Stimulated activated naive CD4-positive, alpha-beta T cell (primary cell): Measurements from ENCODE around the gene FZD4.
"Not testable (repeated sequence)": the region's sequence is repeated elsewhere in the genome, so short reads cannot be mapped to it uniquely, and the experiment has no call there.

Experiments used
- DNase-seq, 6 experiments: peaks; one replicate each; lab custom pipeline; 2025; lab: John Stamatoyannopoulos, UW

FZD4 gene

DNA sequence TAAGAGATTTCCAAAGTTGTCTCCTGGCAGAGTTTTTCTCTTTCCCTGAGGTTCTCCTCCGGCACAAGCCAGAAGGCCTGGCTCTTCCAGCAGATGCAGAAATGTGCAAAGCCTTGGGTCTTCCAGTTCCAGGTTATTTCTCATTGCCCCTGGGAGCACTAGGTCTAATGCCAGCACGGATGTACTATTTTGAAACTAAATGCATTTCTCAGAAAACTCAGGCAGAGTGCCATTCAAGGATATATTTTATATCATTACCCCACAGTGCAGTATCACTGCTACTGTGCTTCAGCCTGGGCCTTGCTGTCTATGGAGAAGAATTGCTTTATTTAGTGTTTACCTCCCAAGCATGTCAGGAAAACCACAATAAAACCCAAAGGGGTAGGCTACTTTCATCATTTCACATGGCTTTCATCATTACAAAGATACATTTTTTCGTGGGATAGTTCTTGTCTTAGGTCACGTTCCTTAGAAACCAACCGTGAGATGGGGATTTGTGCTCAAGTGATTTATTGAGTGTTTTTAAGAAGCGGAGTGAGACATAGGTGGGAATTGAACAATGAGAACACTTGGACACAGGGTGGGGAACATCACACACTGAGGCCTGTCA, 22.4 kb upstream of the FZD4 start:
- no peak for DNase-seq

DNA sequence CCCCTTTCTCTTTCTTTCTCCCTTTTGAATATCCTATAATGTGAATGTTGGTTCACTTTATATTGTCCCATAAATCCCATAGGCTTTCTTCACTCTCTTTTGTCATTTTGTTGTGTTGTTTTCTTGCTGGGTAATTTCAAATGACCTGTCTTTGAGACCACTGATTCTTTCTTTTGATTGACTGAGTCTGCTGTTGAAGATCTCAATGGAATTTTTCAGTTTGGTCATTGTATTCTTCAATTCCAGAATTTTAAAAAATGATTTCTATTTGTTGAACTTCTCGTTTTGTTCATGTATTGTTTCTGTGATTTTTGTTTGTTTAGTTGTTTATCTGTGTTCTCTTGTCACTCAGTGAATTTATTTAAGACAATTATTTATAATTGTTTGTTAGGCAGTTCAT, 17.5 kb upstream of the FZD4 start:
- no peak for DNase-seq

DNA sequence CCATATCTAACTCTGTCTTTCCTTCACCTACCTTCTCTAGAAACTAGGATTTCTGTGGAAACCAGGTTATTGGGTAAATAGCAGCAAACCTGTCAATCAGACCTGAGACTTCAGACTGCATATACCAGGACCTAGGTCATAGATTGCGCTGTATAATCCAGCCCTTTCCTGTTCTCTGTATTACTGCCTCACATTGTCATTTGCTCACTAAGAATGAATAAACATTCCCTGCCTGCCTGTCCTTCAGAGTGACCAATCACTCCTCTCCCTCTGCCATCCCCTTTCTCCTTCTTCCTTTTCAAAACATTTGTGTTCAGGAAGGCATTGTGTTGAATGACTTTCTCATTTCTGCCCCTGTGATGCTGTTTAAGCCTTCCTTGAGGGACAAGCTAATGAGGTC, 14.1 kb upstream of the FZD4 start:
- DNase-seq = no peak

DNA sequence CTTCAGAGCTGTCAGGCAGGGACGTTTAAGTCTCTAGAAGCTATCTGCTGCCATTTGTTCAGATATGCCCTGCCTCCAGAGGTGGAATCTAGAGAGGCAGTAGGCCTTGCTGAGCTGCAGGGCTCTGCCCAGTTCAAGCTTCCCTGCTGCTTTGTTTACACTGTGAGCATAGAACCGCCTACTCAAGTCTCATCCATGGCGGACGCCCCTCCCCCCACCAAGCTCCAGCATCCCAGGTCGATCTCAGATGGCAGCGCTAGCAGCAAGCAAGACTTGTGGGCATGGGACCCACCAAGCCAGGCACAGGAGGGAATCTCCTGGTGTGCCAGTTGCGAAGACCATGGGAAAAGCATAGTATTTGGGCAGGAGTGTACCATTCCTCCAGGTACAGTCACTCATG, 12.4 kb upstream of the FZD4 start:
- not testable (repeated sequence) for DNase-seq

DNA sequence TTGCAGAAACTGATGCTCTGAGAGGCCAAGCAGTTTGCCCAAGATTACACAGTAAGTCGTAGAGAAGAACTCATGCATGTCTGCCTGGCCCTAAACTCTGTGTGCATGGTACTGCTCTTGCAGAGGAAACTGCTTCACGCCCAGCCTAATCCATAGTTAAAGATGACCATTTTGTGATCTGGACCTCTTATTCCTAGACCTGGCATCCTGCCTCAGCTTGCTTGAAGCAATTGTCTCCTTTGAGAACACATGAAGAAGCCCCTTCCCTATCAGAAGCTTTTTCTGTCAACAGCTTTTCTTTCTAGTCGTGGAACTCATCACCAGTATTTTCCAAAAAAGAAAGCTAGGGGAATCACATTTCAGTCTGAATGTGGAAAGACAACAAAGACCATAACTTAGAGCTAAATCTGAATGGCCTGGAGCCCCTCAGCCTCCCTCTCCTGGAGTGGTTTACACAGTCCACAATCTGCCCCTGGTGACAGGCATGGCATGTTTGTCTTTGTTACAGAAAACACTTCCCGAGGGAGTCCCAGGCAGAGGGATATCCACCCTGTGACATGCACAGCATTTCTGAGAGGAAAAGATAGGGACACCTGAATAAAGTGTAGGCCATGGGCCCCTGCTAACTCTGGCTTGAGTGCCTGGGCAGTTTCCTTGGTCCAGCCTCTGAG, 2.9 kb upstream of the FZD4 start:
- DNase-seq = no peak

DNA sequence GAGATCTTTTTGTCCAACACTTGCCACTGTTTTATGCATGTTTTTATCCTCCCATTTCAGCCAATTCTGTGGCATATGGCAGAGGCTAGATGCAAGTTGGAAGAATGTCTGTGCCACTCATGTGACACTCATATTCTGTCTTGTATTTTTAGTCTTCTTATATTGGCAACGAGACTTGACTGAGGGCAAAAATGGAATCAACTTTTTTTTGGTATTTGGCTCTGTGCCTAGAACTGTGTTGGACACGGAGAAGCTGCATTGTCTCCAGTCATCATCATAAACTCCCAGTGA, 1.7 kb upstream of the FZD4 start:
- DNase-seq = no peak

DNA sequence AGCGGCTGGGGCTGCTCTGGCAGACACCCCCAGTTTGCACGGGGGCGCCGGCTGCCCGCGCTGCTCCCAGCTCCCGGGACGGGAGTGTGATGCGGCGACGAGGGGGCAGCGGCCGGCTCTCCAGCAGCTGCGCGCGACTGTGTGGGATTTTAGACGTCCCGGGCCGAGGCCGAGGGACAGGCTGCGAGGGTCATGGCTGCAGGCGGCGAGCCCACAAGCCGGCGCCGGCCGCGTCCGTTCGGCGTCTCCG, 159 bp downstream of the FZD4 start:
- DNase-seq = no peak

DNA sequence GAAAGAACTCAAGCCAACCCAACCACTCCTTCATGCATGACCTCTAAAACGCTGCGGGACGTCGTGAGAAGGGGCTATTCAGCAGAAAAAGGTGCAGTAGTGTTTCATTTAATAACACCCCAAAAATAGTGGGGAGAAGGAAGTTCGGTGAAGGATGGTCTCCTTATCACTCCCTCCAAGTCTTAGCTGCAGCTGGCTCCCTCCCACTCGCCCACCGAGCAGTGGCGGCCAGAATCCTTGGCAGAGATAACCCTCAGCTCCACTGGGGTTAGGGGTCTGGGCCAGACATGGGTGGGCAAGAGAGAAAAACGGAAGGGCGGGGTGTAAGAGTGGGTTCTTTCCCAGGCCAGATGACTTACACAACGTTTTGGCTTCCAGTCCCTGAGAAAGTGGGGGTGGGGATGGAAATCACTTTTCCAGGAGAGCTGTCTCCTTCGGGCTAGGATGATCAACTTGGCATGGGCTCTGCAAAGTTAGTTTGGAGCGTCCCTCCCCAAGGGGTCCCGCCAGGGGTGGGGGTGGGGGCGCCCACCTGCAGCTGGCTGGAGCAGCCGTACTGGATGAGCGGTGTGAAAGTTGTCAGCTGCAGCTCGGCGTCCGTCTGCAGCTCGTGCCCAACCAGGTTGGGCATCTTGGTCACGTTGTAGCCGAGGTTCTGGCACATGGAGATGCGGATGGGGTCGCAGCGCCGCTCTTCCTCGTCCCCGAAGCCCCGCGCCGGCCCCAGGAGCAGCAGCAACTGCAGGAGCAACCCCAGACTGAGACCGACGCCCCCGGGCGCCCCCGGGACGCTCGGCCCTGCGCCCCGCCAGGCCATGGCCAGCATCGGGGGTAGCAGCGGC, 705 bp downstream of the FZD4 start:
- DNase-seq = no peak

DNA sequence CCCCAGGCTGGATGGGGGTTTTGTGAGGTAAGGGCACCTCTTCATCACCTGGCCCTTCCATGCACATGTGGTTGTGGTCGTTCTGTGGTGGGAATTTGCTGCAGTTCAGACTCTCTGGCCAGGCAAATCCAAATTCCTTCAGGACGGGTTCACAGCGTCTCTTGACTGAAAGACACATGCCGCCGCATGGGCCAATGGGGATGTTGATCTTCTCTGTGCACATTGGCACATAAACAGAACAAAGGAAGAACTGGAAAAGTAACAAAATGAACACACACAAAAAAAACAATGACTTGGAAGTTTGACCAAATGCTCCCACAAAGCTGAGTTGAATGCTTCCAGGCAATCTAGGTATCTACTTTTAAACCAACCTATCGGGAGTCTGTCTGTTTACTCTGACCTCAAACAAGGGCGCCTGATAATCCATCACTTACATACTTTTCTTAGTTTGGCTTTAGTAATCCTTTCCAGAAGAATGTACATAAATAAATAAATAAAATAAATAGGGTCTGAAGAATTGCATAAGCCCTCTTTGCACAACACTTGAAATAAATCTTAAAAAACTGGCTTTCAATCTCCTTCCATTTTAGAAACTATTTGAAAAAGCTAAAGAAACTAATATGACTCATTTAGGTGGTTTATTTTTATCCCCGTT, 2.8 kb downstream of the FZD4 start:
- DNase-seq = no peak

DNA sequence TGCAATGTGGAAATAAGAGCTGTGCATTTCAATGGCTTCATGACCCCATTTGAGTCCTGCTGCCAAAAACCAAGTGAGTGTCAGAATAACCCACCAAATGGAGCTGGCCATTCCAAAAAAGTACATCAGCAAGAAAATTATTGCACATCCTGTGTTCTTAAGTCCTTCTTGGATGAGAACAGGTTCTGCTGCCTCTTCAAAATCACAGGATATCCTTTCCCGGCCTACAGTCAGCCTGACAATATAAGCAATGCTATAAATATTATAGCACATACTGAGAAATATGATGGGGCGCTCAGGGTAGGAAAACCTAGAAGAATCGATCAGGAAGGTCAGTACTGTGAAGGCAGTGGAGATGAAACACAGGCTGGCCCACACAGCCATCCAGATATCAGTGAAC, 3.5 kb downstream of the FZD4 start:
- DNase-seq = no peak

DNA sequence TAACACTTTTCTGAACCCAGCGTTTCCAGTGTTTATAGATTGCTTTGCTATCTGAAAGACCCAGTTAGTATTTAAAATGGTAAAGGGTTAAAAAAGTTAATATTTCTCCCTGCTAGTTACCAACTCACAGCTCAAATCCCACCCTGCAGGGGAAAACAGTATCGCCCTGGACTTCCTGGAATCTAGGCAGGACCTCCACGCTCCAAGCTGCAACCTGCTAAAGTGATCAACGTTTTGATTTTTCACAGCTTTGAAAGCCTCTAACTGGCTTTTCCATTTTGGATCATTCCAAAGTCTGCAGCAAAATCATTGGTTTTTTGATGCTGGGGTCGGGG, 4.6 kb downstream of the FZD4 start:
- DNase-seq = no peak

DNA sequence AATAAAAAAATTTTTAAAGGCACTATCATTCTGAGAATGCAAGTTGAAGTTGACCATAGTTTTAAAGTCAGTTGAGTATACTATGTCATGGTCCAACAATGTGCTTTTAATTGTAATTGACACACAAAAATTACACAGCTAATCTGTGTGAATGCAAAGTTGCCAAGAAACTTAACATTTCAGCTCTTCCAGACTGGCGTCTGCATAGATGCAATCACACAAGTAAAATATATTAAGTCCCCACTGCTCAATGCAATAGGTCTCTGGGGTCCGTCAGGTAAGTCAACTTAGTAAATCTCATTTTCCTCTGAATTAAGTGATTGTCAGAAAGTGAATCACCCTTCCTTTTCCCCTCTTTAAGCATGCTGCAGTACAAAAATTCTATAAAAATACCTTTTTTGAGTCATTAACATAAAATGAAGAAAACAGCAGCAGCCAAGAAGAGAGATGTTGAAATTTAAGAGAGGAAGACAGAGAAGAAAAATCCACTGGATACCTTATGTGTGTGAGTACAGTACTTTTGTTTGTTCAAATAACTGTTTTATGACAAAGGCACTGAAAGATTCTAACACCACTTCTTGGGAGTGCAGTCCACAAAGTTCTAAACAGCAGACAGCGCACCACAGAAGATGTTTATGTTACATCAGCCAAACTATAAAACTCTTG, 5.1 kb downstream of the FZD4 start:
- no peak for DNase-seq

DNA sequence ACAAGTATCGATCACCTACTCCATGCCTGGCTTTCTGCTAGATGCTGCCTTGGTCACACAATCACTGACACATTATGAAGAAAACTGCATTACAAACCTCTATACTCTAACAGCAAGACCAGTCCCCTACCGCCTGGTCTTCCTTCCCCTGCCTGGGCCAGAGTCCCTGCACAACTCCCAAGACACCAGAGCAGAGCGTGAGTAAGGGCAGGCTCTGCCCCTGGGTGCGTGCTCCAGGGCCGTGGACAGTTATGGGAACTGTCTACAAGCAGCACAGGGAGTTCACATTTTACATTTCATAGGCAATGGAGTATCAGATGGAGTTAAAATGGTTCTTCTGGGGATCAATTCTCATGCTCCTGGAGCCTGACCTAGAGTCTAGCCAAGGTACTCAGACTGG, 6.5 kb downstream of the FZD4 start:
- no peak for DNase-seq

DNA sequence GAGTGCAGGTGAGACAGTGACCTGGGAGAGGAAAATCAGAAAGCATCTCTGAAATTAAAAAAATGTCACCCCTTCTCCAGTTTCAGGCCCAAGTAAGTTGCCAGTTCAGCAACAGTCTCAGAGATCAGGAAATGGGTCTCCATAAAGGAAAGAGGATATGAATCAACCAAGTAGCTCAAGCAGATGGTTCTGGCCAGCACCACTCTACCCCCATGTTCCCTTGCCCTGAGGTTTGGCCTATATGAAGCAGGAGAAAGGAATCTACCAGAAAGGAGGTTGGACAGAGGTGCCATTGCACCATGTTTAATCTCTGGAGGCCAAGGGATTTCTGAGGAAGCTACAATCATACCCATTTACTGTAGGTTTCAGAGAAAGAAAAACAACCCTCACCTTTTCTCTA, 7.7 kb downstream of the FZD4 start:
- no peak for DNase-seq

DNA sequence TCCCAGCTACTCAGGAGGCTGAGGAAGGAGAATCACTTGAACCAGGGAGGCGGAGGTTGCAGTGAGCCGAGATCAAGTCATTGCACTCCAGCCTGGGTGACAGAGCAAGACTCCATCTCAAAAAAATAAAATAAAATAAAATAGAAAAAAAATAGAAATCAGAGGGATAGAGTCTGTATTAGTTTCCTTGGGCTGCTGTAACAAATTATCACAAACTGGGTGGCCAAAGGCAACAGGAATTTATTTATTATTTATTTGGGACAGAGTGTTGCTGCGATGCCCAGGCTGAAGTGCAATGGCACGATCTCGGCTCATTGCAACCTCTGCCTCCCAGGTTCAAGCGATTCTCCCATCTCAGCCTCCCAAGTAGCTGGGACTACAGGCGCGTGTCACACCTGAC, 11.7 kb downstream of the FZD4 start:
- not testable (repeated sequence) for DNase-seq

DNA sequence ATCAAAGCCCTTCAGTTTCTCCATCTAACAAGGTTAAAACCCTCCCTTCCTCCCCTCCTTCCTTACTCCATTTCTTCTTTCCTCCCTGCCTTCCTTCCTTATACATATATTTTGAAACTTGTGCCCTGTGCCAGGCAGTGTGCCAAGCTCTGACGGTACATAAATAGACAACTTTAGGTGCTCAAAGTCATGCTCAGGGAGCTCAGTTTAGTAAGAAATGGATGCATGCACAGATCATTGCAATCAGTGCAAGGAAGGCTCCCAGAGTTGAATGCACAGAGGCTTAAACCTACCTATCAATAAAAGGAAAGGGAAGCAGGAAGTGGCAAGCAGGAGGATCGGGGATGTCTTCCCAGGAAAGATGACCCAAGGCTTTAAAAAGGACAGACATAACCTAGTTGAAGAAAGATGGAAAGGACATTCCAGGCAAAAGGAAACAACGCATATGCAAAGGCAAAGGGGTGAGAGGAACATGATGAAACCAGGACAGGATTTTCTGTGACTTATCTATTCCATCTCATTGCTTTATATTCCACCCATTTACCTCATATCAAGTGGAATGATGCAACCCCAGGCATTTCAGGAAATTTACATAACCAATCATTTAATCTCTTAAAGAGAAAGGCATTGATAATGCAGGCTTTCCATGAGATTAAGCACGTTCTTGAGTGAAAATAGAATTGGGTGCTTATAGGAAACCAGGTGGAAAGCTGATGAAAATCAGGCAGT, 13.2 kb downstream of the FZD4 start:
- DNase-seq = no peak

DNA sequence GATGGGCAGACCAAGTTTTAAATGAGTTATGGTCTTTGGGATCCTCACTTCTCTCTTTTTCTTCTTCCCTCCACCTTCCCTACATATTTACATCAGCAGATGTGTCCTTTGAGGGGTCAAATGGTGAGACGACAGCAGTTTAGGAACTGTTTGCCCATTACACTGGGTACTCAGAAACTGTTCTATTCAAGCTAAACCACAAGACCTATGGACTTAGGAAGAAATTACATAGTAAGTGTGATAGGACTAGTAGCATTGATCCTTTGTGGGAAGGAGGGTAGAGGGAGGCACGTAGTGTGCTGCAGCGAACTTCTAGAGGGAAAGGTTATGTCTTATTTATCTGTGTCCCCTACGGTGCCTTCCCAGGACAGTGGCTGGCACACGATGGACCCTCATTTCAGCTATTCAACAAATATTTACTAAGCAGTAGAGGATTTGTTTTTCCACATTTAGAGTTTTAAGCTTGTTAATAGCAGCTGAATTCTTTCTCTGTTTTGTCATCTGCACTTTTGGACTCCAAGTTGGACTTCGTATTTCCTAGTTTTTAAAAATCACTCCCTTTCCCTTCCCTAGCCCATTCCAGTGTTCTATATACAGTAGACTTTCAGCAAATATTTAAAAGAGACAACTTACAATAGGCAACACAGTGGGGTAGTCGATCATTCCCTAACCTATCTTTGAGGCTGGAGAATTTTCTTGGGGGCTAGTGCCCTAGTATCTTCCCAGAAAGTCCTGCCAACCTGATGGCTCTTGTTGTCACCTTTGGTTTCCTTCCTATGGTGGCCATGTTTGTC, 13.9 kb downstream of the FZD4 start:
- no peak for DNase-seq

DNA sequence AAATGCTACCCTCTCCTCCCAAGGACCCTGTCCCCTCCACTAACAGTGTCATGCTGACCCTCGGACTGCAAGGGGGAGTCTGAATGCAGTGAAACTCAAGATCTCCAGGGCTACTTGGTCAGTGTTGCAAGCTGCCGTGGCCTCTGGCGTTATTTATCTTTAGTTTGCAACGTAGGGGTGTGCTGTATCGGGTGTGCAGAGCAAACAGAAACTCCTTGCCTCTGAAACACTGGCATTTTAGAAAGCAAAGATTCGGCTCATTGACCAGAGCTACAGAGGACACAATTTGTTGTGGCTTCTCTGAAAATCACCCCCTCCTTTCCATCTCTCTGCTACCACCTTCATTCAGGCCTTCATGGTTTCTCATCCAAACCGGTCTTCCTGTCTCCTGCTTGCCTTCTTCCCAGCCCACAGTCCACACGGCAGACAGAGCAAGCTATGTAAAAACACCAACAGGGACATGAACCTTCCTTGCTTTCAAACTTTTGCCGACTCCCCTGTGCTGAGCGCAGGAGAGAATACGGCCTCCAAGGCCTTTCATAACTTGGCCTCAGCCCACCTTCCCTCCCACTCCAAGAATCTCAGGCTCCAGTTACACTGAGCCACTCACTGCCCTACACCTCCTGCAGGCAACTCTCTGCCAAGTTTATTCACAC, 14.9 kb downstream of the FZD4 start:
- no peak for DNase-seq

DNA sequence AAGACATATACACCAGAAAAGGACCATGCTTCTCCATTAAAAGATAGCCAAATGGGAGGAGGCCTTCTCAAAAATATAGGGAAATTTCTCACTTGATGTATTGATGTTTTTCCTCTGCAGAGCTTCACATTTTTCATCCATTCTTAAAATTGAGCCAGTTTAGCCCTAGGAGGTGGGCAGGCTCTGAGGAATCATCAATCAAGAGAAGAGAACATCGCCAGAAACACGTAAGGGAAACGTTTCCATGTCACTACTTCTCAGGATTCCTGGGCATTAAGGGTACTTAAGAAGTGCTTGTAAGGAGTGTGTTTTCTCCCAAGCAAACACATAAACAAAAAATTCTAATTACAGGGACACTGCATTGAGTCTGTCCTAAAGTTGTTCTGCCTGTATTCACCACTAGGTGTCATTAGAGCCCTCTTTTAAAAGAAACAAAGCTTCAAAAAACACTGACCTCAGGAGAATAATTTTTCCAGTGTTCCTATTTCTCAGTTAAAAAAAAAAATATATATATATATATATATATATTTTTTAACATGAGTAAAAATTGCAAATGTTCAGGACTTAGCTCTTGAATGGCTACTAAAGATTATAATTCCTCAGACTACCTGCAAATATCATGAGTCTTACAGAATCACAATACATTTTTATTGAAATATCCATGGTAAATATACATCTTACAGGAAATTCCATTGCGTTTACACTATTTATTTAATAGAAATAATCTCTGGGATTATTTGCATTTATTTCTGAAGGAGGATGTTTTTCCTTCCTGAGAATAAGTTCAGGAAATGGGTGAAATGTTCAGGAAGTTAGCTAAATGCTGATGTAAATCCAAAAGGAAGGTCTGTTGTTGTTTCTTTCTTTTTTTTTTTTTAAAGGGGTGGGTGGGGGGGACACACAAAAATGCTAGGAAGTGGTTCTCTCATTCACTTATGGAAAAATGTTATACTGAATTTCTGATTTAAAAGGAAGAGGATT, 16.0 kb downstream of the FZD4 start:
- peak in 2 of 6 experiments; percentile 16 to 29 for DNase-seq
